Natural killer cell treated with Interleukin-12 subunit alpha and Interleukin-12 subunit beta and Interleukin-15 and Interleukin-18, amount 100 ng/mL, for 72 hours (primary cell): ENCODE data around the gene TARS2. TPM values are rescaled to one million over a fixed set of nuclear protein-coding genes. Genes with fewer than 3 reads are reported as not detected.

Source experiments
- ATAC-seq, 2 donors: fragments of 150-1000 bp; cut with Tn5 transposase in 1 of 2; sonication (Bioruptor Pico), chemical (Tn5 transposase) in 1 of 2; 2 replicates each; pipeline ENCODE4 v1.10.0; 2021
- DNase-seq: peaks from one replicate; pipeline ENCODE4 v3.0.0; 2022; ENCODE audit warnings: low spot score
- H3K27ac Mint-ChIP-seq, 2 donors: 1 replicate in 1 of 2; 2 replicates in 1 of 2; pipeline ENCODE4 v1.8.0; 2022; ENCODE audit warnings: mixed read lengths in 2 of 2, mild to moderate bottlenecking in 1 of 2, moderate library complexity in 1 of 2
- H3K27me3 Mint-ChIP-seq, 2 donors: 1 replicate in 1 of 2; 2 replicates in 1 of 2; pipeline ENCODE4 v1.8.0; 2022; ENCODE audit warnings: mixed read lengths in 2 of 2
- H3K36me3 Mint-ChIP-seq: one replicate; pipeline ENCODE4 v1.8.0; 2022; ENCODE audit warnings: mixed read lengths
- H3K4me1 Mint-ChIP-seq, 2 donors: 1 replicate in 1 of 2; 2 replicates in 1 of 2; pipeline ENCODE4 v1.8.0; 2022; ENCODE audit warnings: low read depth in 2 of 2, mixed read lengths in 2 of 2, mild to moderate bottlenecking in 1 of 2
- H3K4me3 Mint-ChIP-seq: one replicate; pipeline ENCODE4 v1.8.0; 2022; ENCODE audit warnings: mixed read lengths
- H3K9me3 Mint-ChIP-seq: 2 replicates; pipeline ENCODE4 v1.8.0; 2022; ENCODE audit warnings: mixed read lengths
- total RNA-seq, 2 donors: library from RNA; stranded (reverse); gene quantifications; one replicate each; pipeline ENCODE4 v1.2.3, GENCODE V29; 2022

Gene TARS2, protein sequence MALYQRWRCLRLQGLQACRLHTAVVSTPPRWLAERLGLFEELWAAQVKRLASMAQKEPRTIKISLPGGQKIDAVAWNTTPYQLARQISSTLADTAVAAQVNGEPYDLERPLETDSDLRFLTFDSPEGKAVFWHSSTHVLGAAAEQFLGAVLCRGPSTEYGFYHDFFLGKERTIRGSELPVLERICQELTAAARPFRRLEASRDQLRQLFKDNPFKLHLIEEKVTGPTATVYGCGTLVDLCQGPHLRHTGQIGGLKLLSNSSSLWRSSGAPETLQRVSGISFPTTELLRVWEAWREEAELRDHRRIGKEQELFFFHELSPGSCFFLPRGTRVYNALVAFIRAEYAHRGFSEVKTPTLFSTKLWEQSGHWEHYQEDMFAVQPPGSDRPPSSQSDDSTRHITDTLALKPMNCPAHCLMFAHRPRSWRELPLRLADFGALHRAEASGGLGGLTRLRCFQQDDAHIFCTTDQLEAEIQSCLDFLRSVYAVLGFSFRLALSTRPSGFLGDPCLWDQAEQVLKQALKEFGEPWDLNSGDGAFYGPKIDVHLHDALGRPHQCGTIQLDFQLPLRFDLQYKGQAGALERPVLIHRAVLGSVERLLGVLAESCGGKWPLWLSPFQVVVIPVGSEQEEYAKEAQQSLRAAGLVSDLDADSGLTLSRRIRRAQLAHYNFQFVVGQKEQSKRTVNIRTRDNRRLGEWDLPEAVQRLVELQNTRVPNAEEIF
- 10 to 100 TPM; 31.5 to 59.9 TPM for total RNA-seq

DNA sequence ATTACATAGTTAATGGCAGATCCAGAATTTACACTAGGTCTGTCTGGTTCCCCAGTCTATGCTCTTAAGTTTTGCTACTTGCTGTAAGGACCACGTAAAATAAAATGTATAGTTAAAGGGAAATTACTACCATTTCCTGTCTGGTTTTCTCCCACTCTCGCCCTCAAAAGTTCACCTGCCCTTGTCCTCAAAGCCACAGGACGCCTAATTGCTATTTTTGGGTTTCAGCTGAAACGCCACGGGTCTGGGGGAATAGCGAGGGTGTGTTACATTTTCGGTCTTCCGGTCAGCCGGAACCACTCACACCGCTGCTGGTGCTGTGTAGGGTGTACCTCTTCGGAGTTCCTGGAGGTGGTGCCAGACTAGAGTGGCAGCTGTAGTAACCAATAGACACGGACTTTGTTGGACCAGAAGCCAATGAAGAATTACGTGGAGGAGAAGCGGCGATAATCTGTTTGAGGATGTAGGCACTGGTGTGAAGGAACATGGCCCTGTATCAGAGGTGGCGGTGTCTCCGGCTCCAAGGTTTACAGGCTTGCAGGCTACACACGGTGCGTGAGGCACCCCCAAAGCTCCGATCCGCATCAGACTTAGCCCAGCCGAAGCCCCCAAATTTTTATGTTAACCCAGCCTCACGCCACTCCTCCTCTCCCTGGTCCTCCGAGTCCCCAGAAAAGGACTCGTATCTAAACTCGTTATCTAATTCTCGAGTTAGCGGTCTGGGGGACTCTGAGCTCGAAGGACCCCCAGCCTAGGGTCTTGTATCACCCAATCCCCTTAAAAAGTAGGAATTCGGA, at the start of gene TARS2:
Gene TARS2 (plus strand): TSS at position 454 of the 797 bp plus-strand sequence. CDS start 32 bp downstream, at position 486.
- Mint-ChIP-seq H3K4me3 (peak within 1 kb of the TSS; percentile 97), H3K27ac (peak within 1 kb of the TSS; percentile 95 to 96), H3K4me1 (peaks cover 25 to 26% of the 10 kb centered on the region in 2 donors), H3K9me3 (no peaks in the 10 kb centered on the region), H3K27me3 (no peaks in the 10 kb centered on the region), H3K36me3 (peaks cover 18% of the 10 kb centered on the region)
- peak; percentile 100 for ATAC-seq
- peak; percentile 98 for DNase-seq

DNA sequence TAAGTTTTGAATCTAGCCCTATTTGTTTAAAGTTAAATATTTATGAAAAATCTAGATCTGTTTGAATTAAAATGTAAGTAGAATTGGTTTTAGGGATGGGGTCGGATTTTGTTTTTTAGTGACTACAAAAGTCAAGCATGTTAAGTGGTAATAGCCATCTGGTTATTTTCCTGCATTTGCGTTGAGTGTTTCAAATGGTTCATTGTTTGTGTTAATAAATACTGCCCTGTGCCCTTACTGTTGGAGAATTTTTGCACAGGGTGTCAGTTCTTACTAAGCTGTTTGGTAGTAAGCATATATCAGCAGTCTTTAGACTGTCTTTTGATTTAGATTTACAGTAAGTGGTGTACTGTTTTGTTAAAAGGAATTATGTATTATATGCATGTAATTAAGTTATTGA, 46.1 kb upstream of the TARS2 start:
- Mint-ChIP-seq H3K4me1 (peaks cover 0 to 3% of the 10 kb centered on the region in 2 donors), H3K27ac (no peak overlapping the region), H3K36me3 (peaks cover 4% of the 10 kb centered on the region), H3K9me3 (no peaks in the 10 kb centered on the region), H3K4me3 (no peak overlapping the region), H3K27me3 (no peaks in the 10 kb centered on the region)
- no peak for DNase-seq
- no peak for ATAC-seq

DNA sequence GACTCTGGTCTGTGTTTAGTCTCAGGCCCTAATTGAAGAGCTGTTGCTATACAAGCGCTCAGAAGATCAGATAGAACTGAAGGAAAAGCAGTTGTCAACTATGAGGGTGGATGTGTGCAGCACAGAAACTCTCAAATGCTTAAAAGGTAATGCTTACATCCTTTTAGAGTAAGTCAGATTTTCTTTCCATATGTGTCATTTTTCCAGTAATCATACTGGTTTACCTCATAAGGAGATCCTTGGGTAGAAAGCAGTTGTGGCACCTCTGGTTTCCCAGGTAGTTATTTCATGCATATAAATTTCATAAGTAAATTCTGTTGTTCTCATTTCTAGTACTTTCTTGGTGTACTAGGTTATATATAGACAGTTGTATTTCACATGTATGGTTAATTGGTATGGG, 43.0 kb upstream of the TARS2 start:
- Mint-ChIP-seq H3K4me1 (peaks cover 0 to 3% of the 10 kb centered on the region in 2 donors), H3K27ac (no peak overlapping the region), H3K27me3 (no peaks in the 10 kb centered on the region), H3K36me3 (peaks cover 16% of the 10 kb centered on the region), H3K4me3 (no peak overlapping the region), H3K9me3 (no peaks in the 10 kb centered on the region)
- ATAC-seq = no peak
- no peak for DNase-seq

DNA sequence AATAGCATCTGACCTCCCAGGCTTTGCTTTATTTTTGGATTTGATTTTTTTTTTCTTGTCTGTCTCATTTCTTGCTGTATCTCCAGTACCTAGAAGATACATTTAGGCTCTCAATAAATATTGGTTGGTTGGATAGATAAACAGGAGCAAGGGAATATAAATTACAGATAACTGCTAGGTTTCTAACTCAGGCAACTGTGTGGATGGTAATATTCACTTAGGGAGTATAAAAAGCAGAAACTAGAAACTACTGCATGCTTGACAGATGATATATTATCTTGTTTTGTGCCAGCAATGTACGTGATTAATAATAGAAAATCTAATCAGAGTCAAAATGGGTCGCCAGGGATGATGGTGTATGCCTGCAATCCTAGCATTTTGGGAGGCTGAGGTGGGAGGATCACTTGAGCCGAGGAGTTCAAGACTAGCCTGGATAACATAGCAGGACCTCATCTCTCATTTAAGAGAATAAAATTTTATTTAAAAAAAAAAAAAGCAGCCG, 31.0 kb upstream of the TARS2 start:
- Mint-ChIP-seq H3K27ac (no peak overlapping the region), H3K36me3 (no peaks in the 10 kb centered on the region), H3K9me3 (no peaks in the 10 kb centered on the region), H3K27me3 (no peaks in the 10 kb centered on the region), H3K4me1 (no peaks in the 10 kb centered on the region), H3K4me3 (no peak overlapping the region)
- no peak for ATAC-seq
- no peak for DNase-seq

DNA sequence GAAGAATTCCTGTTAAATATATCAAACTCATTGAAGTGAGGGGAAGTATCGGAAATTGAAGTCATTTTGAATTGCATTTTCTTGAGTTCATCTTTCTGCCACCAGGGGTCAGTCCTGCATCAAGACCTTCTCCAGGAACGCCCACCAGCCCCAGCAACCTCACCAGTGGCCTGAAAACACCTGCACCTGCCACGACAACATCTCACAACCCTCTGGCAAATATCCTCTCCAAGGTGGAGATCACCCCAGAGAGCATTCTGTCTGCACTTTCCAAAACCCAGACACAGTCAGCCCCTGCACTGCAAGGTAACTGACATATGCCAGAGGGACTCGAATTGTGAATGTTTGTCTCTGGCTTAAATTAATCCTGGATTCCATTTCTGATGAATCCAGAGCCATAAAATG, 22.8 kb upstream of the TARS2 start:
- Mint-ChIP-seq H3K4me1 (peaks cover 0 to 4% of the 10 kb centered on the region in 2 donors), H3K4me3 (no peak overlapping the region), H3K36me3 (peaks cover 7% of the 10 kb centered on the region), H3K9me3 (no peaks in the 10 kb centered on the region), H3K27me3 (no peaks in the 10 kb centered on the region), H3K27ac (no peak overlapping the region)
- ATAC-seq (peak in 1 of 2 donors; percentile 69), DNase-seq (peak; percentile 72)

DNA sequence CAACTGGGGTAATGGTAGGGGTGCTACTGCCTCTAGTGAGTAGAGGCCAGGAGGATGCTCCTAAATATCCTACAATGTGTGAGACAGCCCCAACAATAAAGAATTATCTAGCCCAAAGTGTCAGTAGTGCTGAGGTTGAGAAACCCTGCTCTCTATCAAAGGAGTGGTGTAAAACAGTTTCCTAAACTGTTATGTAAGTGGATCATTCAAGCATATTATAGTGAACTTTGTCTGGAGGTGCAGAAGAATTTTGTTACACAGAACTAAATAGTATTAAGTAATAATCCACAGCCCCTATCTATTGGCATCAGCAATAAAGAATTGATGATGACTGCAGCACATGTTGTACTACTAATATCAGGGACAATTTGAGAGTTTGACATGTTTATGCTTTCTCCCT, 20.3 kb upstream of the TARS2 start:
- DNase-seq (no peak), ATAC-seq (no peak)
- peaks cover 0 to 9% of the 10 kb centered on the region in 2 donors for H3K4me1 Mint-ChIP-seq
- peak overlapping the region in 1 of 2 donors; percentile 10 for H3K27ac Mint-ChIP-seq
- no peaks in the 10 kb centered on the region for H3K27me3 Mint-ChIP-seq
- H3K36me3 Mint-ChIP-seq = peaks cover 20% of the 10 kb centered on the region
- no peak overlapping the region for H3K4me3 Mint-ChIP-seq
- no peaks in the 10 kb centered on the region for H3K9me3 Mint-ChIP-seq

DNA sequence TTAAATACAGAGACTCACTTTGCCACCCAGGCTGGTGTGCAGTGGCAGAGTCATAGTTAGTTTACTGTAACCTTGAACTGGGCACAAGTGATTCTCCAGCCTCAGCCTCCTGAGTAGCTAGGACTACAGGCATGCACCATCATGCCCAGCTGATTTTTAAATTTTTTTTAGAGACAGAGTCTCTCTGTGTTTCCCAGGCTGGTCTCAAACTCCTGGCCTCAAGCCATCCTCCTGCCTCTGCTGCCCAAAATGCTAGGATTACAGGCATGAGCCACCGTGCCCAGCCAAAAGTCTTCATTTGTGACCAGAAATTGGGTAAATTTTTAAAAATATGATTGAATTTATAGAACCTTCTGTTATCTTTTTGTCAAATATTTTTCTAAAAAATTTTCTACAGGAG, 17.9 kb upstream of the TARS2 start:
- Mint-ChIP-seq H3K9me3 (no peaks in the 10 kb centered on the region), H3K36me3 (peaks cover 21% of the 10 kb centered on the region), H3K4me3 (no peak overlapping the region), H3K27me3 (no peaks in the 10 kb centered on the region), H3K27ac (no peak overlapping the region), H3K4me1 (peaks cover 0 to 7% of the 10 kb centered on the region in 2 donors)
- no peak for ATAC-seq
- no peak for DNase-seq

DNA sequence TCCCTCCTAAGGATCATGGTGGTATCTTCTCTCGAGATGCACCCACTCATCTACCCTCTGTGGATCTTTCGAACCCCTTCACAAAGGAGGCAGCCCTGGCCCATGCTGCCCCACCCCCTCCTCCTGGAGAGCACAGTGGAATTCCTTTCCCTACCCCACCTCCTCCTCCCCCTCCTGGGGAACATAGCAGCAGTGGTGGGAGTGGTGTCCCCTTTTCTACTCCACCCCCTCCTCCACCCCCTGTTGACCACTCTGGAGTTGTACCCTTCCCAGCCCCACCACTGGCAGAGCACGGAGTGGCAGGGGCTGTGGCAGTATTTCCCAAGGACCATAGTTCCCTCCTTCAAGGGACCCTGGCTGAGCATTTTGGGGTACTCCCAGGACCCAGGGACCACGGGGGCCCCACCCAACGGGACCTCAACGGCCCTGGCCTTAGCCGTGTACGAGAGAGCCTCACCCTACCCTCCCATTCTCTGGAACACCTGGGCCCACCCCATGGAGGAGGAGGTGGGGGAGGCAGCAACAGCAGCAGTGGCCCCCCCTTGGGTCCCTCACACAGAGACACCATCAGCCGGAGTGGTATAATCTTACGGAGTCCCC, 14.5 kb upstream of the TARS2 start:
- H3K36me3 Mint-ChIP-seq = peaks cover 14% of the 10 kb centered on the region
- no peaks in the 10 kb centered on the region for H3K27me3 Mint-ChIP-seq
- no peaks in the 10 kb centered on the region for H3K9me3 Mint-ChIP-seq
- no peak overlapping the region for H3K27ac Mint-ChIP-seq
- H3K4me1 Mint-ChIP-seq = peaks cover 0 to 5% of the 10 kb centered on the region in 2 donors
- no peak for DNase-seq
- no peak for ATAC-seq
- H3K4me3 Mint-ChIP-seq = no peak overlapping the region

DNA sequence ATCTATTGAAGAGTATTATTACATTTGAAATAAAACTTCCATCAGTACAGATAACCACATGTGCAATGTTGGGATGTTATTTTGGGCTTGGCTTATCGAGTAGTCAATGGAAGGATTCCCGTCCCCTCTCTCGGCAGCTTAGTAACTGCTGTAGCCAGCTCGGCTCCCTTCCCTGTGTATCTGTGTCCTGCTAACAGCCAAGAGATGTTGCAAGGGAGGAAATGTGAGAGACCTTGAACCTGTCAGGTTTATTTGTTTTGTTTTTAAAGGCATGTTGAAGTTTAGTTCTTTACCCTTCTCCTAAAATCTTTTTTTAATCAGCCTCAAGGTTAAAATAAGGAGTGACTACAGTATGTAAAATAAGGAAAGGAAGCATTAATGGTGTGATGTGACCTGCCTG, 13.6 kb upstream of the TARS2 start:
- H3K9me3 Mint-ChIP-seq = no peaks in the 10 kb centered on the region
- ATAC-seq (no peak), DNase-seq (no peak)
- H3K36me3 Mint-ChIP-seq = peaks cover 14% of the 10 kb centered on the region
- no peak overlapping the region for H3K27ac Mint-ChIP-seq
- H3K4me3 Mint-ChIP-seq = no peak overlapping the region
- H3K4me1 Mint-ChIP-seq = peaks cover 0 to 5% of the 10 kb centered on the region in 2 donors
- no peaks in the 10 kb centered on the region for H3K27me3 Mint-ChIP-seq

DNA sequence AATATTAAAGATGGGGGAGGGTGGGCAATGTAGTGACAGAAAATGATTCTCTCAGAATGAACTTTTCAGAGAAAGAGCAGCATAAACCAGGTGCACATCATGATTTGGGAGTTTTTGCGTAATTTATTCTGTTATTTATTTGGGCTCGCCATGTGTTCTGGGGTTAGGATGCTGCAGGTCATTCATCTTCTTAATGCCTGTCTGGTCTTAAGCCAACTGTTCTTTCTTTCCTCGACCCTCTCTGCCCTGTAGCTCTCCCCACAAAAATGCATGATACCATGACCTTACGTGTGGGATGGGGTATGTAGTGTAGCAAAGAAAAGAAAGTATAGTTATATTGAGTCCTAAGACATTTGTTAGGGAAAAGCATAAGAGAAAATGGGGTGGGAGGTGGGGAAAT, 12.3 kb upstream of the TARS2 start:
- Mint-ChIP-seq H3K36me3 (peaks cover 14% of the 10 kb centered on the region), H3K4me1 (peaks cover 0 to 6% of the 10 kb centered on the region in 2 donors), H3K27me3 (no peaks in the 10 kb centered on the region), H3K4me3 (no peak overlapping the region), H3K9me3 (no peaks in the 10 kb centered on the region), H3K27ac (peak overlapping the region in 1 of 2 donors; percentile 27)
- no peak for DNase-seq
- no peak for ATAC-seq

DNA sequence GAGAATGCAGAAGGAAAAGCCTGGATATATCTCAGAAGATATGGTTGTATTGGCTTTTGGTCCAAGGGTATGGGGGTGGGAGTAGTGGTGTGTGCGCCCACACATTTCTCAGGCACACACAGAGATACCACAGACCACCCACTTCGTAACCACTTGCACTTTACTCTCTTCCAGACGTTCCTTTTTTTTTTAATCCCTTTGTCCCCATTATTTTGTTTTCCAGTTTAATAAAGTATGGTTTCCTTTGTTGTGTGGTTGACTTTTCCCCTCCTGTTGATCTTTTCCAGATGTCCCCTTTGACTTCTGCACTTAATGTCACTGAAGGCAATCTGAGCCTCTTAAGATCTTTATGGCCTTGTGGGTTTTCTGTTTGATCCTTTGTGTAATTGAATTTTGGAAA, 10.5 kb upstream of the TARS2 start:
- Mint-ChIP-seq H3K36me3 (peaks cover 3% of the 10 kb centered on the region), H3K27ac (no peak overlapping the region), H3K27me3 (no peaks in the 10 kb centered on the region), H3K4me3 (no peak overlapping the region), H3K4me1 (peaks cover 0 to 4% of the 10 kb centered on the region in 2 donors), H3K9me3 (no peaks in the 10 kb centered on the region)
- ATAC-seq = no peak
- DNase-seq = no peak

DNA sequence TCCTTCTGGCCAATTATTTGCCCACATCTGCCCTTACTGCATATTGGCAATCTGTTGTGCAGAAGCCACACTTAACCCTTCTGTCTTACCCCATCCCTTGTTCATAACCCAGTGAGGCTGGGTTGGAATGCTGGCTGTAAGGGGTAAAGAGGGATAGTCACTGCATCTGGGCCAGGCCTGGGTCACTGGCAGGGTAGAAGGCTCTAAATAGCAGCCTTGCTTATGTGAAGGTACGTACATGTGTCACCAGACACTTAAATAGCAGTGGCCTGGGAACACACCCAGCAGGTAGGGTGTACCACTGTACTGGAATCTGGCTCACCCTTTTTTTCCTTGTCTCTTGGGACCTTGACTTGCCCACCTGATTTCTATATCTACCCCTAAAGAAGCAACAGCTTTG, 9.9 kb upstream of the TARS2 start:
- H3K9me3 Mint-ChIP-seq = no peaks in the 10 kb centered on the region
- ATAC-seq (no peak), DNase-seq (no peak)
- no peaks in the 10 kb centered on the region for H3K36me3 Mint-ChIP-seq
- H3K4me1 Mint-ChIP-seq = peaks cover 0 to 3% of the 10 kb centered on the region in 2 donors
- H3K27ac Mint-ChIP-seq = no peak overlapping the region
- no peak overlapping the region for H3K4me3 Mint-ChIP-seq
- H3K27me3 Mint-ChIP-seq = no peaks in the 10 kb centered on the region

DNA sequence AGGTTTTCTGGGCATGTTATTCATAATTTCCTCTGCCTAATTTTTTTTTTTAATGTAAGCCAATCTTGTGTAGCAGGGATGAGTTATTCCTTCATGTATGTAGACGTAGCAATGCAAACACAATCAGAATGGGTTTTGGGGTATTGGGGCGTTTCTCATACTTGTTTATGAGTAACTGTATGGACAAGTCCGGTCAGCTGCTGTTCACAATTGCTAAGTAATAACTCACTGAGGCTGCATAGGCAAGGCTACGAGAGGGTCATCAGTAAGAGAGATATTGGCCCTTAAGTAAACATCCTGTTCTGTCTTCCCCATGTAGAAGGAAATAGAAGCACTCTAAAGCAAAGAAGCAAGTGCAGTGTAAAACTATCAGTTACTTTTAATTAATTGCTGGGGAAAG, 9.5 kb upstream of the TARS2 start:
- no peak for DNase-seq
- no peaks in the 10 kb centered on the region for H3K27me3 Mint-ChIP-seq
- no peaks in the 10 kb centered on the region for H3K36me3 Mint-ChIP-seq
- no peak overlapping the region for H3K4me3 Mint-ChIP-seq
- no peak overlapping the region for H3K27ac Mint-ChIP-seq
- peaks cover 0 to 3% of the 10 kb centered on the region in 2 donors for H3K4me1 Mint-ChIP-seq
- ATAC-seq = no peak
- H3K9me3 Mint-ChIP-seq = no peaks in the 10 kb centered on the region
